ENCODE measurements around the gene CBY2.

DNA sequence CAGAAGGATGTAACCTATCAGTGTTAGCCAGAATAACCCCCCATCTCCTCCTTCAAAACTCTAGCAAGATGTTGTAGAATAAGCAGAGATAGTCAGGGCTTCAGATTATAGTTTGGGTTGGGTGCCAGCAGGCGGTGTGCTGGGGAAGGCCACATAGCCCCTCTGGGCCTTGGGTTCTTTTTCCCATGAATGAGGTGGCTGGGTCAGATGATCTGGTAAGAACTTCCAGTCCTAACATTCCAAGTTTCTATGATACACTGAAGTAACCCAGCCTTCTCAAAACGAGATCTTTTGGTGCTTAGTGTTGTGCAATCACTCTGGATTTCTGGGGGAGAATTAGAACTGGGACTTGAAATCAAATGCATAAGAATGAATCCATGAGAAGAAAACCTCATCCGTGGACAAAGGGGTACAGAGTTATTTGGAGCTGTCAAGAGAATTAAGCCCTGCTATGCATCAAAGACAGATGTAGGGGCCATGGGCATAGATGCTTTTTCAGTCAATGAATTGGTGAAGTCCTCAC, 810 bp downstream of the CBY2 start:
- TF ChIP-seq, protein P1, sequence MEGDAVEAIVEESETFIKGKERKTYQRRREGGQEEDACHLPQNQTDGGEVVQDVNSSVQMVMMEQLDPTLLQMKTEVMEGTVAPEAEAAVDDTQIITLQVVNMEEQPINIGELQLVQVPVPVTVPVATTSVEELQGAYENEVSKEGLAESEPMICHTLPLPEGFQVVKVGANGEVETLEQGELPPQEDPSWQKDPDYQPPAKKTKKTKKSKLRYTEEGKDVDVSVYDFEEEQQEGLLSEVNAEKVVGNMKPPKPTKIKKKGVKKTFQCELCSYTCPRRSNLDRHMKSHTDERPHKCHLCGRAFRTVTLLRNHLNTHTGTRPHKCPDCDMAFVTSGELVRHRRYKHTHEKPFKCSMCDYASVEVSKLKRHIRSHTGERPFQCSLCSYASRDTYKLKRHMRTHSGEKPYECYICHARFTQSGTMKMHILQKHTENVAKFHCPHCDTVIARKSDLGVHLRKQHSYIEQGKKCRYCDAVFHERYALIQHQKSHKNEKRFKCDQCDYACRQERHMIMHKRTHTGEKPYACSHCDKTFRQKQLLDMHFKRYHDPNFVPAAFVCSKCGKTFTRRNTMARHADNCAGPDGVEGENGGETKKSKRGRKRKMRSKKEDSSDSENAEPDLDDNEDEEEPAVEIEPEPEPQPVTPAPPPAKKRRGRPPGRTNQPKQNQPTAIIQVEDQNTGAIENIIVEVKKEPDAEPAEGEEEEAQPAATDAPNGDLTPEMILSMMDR (IDR thresholded peaks at IDR 0.05), result no peak
- TF ChIP-seq POLR2A (IDR thresholded peaks at IDR 0.05), result no peak
